TTC549 (cell line): Measurements from ENCODE around the gene PDGFD.
A peak's percentile ranks its signal among the peaks of the same experiment; 100 is the strongest.

Source experiments
- FAIRE-seq: peaks from 2 replicates; lab custom pipeline; 2012; peaks lifted over from hg19 to GRCh38; lab: Jason Lieb, UNC

The PDGFD gene

DNA sequence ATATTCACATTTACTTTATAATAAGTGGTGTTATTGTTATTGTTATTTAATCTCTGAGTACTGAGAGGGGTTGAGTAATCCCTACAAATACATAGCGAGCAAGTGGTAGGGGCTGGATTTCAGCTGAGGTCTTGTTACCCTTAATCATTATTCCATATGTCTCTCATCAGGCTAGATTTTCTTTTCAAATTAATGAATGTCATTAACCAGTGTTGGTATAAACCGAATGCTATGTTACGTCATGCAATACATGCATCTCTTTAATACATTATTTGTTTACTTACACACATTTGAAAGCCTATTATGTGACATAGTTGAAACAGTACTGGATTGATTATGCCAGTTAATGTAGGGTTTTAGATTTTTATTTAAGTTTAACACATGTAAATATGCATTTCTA is 18.9 kb downstream of the PDGFD start:
- FAIRE-seq, result no peak

DNA sequence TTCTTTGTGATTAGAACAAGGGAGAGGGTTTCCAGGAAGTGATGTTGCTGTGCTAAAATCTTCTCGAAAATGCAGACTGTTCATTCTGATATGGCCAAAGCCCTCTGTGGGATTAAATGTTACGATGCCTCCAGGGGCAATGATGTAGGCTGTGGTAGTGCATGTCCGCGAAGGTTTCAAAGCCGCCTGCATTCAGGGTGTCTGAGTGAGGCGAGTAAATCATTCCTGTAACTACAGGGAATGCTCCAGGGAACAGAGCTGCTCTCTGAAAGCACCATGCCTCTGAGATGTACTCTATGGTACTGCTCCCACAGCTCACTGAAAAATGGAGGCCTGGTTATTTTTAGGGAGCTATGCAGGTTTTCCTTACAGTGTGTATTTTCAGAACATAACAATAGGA is 21.2 kb downstream of the PDGFD start:
- no peak for FAIRE-seq

- peak; percentile 36 for FAIRE-seq
Observed at GRCh38 chr11:104136861-104137260, 27.1 kb downstream of the PDGFD start.

DNA sequence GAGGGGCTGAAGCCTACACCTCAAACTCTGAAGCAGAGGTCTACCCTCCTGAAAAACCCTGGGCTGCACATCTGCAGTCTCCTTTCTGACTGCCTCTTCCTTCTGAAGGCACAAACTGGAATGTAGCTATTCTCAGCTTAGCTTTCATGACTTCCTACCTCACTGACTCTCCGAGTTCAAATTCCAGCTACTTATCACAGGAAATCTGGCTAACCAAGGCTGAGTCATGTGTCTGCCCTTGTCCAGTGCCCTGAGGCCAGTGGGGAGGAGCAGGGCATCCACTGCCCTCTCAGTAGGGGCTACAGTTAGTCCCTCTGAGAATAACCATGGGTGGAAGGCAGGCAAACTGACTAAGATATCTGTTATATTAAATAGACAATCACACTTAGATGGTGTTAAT is 29.2 kb downstream of the PDGFD start:
- no peak for FAIRE-seq

DNA sequence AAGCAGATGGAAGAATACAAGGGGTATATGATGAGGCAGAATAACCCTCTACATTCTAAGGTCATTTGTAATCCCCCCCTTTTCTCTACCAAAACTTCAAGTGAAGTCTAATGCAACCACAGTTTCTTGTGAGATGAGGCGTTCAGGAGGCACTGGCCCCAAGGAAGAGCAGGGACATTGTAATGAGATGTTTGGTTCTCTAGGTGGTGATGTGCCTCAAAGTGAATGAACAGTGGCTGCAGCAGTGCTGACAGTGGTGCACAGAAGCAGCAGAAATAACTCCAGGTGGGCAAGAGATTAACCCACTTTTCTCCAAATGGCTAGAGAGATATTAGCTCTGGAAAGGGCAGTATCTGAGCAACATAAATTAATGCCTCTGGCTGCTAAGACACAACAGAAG is 33.8 kb downstream of the PDGFD start:
- no peak for FAIRE-seq

- FAIRE-seq, result no peak
Observed at GRCh38 chr11:104129145-104129544, 34.8 kb downstream of the PDGFD start.

DNA sequence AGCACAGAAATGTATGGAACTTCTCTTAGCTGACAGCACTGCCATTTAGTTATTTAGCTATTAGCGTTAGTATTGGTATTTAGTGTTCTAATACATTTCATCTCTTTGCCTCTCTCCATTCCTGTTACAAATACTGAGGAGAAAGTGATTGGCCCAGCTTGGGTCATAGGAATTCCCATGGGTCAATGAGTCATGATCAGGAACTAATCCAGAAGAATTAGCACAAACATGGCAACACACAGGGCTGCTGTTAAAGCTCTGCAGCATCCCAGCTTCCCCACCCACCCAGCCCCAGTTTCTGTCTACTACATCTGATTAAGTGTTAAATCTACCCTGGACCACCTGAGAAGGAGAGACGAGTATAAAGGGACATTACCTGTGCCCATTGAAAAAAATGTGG is 36.1 kb downstream of the PDGFD start:
- no peak for FAIRE-seq

DNA sequence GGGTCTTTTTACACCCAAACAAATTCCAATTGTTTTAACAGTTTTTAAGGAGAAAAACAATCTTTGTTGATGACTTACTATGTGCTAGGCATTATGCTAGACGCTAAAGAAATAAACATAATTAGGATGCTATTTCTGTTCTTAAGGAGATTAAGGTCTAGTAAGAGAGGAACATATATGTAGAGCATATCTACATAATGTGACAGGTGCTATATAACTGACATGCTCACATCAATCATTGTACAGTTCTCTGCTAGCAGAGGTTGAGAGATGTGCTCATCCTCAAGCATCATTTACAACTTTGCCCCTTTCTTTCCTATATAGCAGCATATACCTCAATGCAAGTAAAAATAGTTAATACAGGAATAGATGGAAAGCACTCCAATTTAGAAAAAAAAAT is 37.5 kb downstream of the PDGFD start:
- FAIRE-seq, result no peak

GRCh38 chr11:104124979-104125378 is 39.0 kb downstream of the PDGFD start:
- FAIRE-seq, result no peak

GRCh38 chr11:104122836-104123235 is 41.1 kb downstream of the PDGFD start:
- no peak for FAIRE-seq

GRCh38 chr11:104122011-104122635 is 41.8 kb downstream of the PDGFD start:
- FAIRE-seq, result no peak

DNA sequence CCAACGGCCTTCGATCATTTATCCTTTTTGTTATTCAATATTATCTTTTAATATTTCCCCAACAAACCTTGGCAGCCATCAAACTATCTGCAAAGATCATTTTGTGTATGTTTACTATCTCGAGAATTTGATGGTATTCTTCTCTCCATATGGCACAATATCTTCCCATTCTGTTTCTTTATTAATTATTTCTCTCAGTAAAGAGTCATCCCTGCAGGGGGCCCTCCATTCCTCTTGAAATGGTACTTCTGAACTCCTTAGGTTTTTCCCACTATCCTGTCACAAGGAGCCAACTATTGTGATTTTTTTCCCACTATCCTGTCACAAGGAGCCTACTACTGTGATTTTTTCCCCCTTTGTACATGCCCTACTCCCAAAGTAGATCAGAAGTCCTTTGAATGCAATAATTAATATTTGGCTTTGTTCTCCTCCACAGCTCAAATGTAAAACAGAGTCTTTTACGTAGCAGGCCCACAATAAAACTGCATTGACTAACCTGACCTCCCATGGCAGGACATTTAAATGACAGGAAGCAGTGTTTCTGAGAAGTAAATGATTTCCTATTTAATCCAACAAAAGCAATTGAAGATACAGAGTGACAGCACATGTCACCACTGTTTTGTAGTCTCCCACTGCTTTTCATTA is 43.3 kb downstream of the PDGFD start:
- FAIRE-seq, result peak; percentile 89

DNA sequence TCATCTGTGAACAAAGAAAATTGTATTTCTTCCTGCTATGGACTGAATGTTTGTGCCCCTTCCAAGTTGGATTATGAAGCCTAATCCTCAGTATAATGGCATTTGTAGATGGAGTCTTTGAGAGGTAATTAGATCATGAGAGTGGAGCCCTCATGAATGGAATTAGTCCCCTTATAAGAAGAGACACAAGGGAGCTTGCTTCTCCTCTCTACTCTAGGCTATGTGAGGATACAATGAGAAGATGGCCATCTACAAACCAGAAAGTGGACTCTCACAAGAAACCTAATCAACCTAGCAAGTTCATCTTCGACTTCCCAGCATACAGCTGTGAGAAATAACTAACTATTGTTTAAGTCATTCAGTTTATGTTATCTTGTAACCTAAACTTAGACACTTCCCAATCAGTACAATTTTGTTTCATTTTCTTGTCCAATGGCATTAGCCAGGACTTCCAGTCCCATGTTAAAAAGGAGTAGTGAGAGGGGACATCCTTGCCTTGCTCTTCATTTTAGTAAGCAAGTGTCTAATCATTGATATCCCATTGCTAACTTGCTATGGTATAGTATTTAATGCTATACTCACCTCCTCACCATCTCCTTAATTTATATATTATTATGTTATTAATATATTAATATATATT is 45.7 kb downstream of the PDGFD start:
- no peak for FAIRE-seq

- no peak for FAIRE-seq
Observed at GRCh38 chr11:104113541-104113940, 50.4 kb downstream of the PDGFD start.

DNA sequence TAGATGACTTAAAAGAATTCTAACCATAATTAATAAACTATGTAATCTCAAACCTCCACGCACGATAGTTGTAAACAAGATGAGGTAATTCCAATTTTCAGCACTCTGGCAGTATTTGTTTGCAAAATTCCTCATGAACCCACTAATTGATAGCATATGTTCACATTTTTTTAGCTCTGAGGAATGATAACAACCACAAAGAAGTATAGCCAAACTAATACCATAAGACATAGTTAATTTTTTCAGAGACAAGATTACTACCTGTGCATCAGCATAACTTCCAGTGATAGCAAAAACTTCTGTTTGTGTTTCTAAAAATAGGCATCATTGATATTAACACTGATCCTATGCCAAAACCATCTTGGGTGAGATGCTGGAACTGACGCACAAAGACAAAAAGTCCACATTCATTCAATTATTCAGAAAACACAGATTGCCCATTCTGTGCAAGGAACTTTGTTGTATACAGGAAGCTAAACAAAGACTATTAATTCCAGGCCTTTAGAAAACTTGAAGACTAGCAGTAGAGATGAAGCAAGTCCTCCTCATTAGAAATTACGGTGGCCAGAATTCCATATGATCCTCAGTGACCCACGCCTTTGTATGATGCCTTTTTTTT is 57.7 kb downstream of the PDGFD start:
- no peak for FAIRE-seq

- no peak for FAIRE-seq
Observed at GRCh38 chr11:104105155-104105554, 58.8 kb downstream of the PDGFD start.

GRCh38 chr11:104104664-104105063 is 59.3 kb downstream of the PDGFD start:
- no peak for FAIRE-seq

DNA sequence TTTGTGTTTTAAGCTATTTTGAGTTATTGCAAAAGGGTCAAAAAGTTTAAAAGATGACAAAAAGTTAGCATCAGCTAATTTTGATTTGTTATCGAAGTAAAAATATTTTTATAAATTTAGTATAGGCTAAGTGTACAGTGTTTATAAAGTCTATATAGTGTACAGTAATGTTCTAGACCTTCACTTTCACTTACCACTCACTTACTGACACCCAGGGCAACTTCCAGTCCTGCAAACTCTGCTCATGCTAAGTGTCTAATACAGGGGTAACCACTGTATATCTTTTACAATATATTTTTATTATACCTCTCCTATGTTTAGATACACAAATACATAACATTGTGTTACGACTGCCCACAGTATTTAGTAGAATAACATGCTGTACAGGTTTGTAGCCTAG is 59.7 kb downstream of the PDGFD start:
- no peak for FAIRE-seq

DNA sequence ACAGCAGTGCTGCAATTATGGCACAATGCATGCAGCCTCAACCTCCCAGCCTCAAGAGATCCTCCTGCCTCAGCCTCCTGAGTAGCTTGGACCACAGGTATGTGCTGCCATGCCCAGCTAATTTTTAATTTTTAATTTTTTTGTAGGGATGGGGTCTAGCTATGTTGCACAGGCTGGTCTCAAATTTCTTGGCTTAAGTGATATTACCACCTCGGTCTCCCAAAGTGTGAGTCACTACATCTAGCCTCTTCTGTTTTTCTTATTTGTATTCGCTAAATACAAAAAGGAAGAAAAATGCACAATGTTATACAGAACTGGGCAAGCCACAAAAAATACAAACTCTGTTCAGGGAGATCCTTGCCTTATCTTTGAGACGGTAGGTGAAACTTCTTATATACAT is 65.4 kb downstream of the PDGFD start:
- FAIRE-seq, result no peak

GRCh38 chr11:104098132-104098531 is 65.8 kb downstream of the PDGFD start:
- FAIRE-seq, result no peak

GRCh38 chr11:104096900-104097299 is 67.0 kb downstream of the PDGFD start:
- no peak for FAIRE-seq

DNA sequence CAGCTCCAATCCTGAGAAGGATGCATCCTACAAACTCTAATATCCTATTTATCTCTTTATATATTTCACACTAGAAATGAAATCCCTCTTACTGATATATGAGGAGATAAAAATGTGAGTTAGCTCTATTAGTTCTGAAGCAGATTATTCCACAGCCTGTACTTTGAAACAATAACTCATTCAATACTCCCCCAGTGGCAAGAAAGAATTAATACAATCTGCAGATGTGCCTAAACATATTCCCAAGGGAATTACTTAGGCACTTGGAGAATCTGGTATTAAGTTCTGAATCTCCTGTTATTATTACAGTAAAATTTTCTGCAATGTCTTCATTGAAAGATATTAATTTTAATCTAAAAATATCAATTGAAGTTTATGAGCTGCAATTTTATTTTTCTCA is 68.2 kb downstream of the PDGFD start:
- no peak for FAIRE-seq

- no peak for FAIRE-seq
Observed at GRCh38 chr11:104094576-104094975, 69.4 kb downstream of the PDGFD start.
